GM19193 (cell line): Measurements from ENCODE around the gene CCDC167.

Experiments used
- POLR2A ChIP-seq: IDR thresholded peaks from 4 replicates; pipeline ENCODE4 v1.6.1; 2011; ENCODE audit not compliant: insufficient read depth, insufficient read length; ENCODE audit errors: extremely low read depth

Gene CCDC167

GRCh38 chr6:37519461-37519860, 19.8 kb upstream of the CCDC167 start:
- no peak for TF ChIP-seq POLR2A

GRCh38 chr6:37518116-37518515, 18.4 kb upstream of the CCDC167 start:
- no peak for TF ChIP-seq POLR2A

DNA sequence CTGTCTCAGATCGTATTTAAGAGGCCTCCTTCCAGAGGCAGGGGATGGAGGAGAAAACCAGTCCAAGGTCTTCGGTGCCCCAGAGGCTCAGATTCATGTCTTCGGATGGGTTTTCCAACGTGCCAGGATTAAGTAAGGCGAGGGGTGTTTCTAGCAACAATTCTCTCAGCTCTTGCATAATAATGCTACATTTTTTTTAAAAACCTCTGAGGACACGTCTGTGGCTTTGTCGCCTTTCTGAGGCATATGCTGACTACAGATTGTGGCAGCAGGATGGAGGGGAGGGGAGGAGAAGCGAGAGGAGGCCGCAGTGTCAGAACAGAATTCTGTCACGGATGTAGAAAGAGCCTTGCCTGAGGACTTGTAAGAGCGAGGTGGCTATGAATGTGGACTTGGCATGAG, 17.7 kb upstream of the CCDC167 start:
- no peak for TF ChIP-seq POLR2A

DNA sequence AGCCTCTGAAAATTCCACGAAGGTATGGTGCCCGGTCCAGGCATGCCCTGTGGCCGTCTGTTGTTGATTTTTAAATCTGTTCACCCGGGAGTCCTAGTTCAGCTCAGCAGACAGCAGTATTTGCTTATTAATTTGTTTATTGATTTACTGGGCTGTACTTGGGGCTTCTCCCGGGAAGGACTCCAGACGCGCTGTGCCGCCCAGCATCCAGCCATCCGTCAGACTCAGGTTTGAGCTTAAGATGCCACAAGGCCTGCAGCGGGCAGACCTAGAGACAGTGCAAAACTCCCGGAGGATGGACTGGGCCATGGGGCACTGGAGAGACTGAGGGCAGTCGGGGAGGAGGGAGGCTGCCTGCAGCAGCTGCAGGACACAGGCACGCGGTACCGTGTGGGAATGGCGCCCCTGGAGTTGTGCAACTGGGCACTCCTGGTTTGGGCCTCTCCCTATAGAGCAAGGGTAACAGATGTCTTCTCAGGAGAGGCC, 17.3 kb upstream of the CCDC167 start:
- no peak for TF ChIP-seq POLR2A

DNA sequence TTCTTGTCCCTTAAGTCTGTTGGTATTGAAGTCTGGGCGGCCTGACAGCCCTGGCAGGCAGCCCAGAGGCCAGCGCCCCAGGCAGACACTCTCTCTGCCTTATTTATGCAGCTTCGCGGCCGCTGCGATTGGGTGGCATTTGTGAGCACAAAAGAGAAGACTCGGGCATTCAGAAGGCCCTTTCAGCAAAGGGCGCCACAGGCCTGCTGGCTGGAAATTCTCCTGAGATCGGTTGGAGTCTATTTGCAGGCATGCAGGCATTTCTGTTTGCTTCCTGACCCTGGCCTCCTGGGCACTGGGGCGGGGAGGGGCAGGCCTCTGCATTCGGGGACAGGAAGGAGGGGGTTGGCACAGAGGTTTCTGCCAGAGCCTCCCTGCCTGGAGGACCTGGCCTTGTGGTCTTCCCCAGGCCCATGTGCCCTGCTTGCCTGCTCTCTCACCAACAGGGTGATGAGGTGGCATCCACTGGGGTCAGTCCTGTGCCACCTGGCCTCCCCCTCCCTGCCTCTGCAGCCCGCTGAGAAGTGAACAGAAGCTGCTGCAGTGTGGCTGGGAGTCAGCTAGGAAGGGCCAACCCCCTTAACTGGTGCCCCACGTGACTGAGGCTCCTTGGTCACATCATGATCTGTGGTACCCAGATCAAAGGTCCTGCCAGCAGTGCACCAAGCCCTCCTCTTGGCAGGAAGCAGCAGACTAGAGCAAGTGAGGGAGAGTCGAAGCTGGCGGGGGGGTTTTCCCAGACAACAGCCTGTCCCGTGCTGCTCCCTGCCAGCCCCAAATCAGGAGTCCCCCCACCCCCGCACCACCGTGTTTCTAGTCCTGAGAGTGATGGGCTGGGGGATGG, 16.6 kb upstream of the CCDC167 start:
- no peak for TF ChIP-seq POLR2A

- TF ChIP-seq POLR2A: no peak
These were observed 16.0 kb upstream of the CCDC167 start for GRCh38 chr6:37515712-37516075.

GRCh38 chr6:37514837-37515236, 15.1 kb upstream of the CCDC167 start:
- no peak for TF ChIP-seq POLR2A

DNA sequence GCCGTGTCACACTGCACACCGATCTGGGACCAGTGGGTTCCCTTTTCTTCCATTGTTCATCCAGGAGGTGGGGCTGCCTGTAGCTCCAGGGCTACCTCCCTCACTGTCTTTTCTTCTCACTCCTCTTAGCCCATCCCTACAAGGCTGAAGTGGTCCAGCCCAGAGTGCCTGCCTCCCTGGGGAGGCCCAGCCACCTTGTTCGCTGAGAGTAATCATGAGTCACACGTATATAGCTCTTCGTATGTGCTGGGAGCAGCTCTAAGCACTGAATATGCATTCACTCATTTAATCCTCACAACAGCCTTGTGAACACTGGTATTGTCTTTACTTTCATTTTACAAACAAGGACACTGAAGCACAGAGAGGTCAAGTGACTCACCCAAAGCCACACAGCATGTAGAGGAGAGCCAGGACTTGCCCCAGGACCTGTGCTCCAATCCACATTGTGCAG, 14.7 kb upstream of the CCDC167 start:
- TF ChIP-seq POLR2A: no peak

GRCh38 chr6:37513576-37513975, 13.9 kb upstream of the CCDC167 start:
- no peak for TF ChIP-seq POLR2A

DNA sequence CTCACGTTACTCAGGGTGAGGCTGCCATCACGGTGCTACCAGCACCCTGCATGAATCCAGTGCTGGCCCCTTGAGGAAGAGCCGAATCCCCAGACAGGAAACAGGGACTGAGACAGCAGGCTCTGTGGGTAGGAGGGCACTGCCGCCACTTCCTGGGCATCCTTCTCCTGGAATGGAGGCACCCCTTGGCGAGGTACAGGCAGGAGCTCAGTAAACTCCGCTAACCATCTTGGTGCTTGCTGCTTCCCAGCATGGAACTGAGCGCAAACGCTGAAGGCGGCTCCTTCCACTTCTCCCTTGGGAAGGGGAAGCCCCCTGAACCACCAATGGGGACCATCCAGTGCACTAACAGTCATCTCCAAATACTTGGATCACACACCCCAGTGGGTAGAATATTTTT, 13.5 kb upstream of the CCDC167 start:
- TF ChIP-seq POLR2A: no peak

- TF ChIP-seq POLR2A: no peak
These were observed 12.8 kb upstream of the CCDC167 start for GRCh38 chr6:37512400-37513011.

DNA sequence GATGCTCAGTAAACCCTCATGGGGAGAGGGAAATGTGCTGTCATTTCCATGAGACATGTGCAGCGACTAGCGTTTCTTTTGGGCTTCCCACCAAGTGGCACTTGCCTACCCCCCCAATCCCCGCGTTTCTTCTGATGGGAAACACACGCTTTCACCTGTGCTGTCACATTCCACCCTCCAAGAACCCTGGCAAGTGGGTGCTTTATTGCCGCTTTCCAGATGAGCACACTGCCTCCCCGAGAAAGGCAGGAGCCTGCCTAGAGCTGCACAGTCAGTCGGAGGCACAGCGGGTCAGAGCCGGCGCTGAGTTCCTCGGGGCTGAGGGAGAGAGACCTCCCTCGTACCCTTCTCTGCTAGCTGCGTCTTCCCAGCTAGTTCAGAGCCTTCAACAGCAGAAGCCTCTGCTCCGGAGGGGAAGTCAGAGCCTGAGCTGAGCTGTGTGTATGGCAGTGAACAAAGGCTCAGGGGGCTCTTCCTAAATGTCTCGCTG, 12.3 kb upstream of the CCDC167 start:
- TF ChIP-seq POLR2A: no peak

GRCh38 chr6:37511201-37511600, 11.5 kb upstream of the CCDC167 start:
- TF ChIP-seq POLR2A: no peak

DNA sequence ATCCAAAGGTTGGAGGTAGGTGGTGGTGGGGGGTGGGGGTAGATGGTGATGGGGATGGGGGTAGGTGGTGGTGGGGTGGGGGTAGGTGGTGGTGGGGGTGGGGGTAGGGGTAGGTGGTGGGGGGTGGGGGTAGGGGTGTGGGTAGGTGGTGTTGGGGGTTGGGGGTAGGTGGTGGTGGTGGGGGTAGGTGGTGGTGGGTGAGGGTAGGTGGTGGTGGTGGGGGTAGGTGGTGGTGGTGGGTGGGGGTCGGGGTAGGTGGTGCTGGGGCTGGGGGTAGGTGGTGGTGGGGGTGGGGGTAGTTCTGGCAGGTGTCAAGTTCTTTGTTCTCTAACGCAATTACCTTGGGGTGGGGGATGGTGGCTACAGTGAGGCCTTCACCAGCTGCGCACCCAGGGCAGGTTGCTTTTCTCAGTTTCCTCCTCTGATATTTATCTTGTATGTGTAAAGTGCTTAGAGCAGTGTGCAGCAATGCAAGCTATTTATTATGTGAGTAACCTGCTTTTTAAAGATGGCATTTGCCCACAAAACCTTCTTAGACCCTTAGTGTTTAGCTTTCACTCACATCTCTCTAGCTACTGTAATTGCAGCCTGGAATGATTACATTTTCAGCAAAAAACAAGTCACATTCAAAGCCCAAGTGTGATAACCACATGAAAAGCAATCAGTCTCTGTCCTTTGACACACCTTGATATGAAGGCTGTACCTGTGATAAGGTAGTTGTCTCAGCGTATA, 8.2 kb upstream of the CCDC167 start:
- TF ChIP-seq POLR2A: no peak

GRCh38 chr6:37507077-37507476, 7.4 kb upstream of the CCDC167 start:
- no peak for TF ChIP-seq POLR2A
